Astrocyte of the spinal cord (primary cell): ENCODE results near the gene FUT8.

Source experiments
- DNase-seq: peaks from one replicate; pipeline ENCODE4 v3.0.0; 2011; ENCODE audit warnings: low read depth, low spot score
- H3K4me3 ChIP-seq: 2 replicates; pipeline ENCODE4 v1.5.1; 2011; ENCODE audit warnings: low read depth, mild to moderate bottlenecking, low read length, moderate library complexity
- in situ Hi-C: cut with HindIII; loops from 2 replicates; pipeline ENCODE4 v1.10.0; 2017; ENCODE audit warnings: low sequenced_read_pairs
- TF ChIP-seq, protein P1 (sequence below): IDR thresholded peaks from 2 replicates; pipeline ENCODE4 v1.5.1; 2012; ENCODE audit warnings: low read depth, mild to moderate bottlenecking, low read length, inconsistent platforms

FUT8 gene

DNA sequence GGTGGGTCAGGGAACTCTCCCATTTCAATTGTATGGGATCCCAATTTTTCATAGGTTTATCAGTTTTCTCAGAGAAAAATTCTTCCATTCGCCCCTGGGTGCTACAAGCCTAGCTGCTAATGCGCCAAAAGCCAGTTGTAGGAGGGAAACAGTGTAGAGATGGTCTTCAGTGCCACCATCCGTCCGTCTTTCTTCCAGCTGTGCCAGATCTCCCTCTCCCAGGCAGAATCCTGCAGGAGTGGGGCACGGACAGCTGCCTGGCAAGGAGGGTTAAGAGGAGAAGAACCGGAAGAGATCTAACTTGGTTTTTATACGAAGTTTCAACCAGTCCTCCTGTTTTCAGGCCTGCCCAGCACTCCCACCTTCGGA, 38.9 kb upstream of the FUT8 start:
- H3K4me3 ChIP-seq, result no peak overlapping the region
- TF ChIP-seq, protein P1, sequence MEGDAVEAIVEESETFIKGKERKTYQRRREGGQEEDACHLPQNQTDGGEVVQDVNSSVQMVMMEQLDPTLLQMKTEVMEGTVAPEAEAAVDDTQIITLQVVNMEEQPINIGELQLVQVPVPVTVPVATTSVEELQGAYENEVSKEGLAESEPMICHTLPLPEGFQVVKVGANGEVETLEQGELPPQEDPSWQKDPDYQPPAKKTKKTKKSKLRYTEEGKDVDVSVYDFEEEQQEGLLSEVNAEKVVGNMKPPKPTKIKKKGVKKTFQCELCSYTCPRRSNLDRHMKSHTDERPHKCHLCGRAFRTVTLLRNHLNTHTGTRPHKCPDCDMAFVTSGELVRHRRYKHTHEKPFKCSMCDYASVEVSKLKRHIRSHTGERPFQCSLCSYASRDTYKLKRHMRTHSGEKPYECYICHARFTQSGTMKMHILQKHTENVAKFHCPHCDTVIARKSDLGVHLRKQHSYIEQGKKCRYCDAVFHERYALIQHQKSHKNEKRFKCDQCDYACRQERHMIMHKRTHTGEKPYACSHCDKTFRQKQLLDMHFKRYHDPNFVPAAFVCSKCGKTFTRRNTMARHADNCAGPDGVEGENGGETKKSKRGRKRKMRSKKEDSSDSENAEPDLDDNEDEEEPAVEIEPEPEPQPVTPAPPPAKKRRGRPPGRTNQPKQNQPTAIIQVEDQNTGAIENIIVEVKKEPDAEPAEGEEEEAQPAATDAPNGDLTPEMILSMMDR, result no peak
- in situ Hi-C loops, result no loop called here
- no peak for DNase-seq

- H3K4me3 ChIP-seq, result no peak overlapping the region
- TF ChIP-seq, protein P1, result no peak
- in situ Hi-C loops, result no loop called here
- DNase-seq, result no peak
Measured at GRCh38 chr14:65377576-65377975, 35.0 kb upstream of the FUT8 start.

DNA sequence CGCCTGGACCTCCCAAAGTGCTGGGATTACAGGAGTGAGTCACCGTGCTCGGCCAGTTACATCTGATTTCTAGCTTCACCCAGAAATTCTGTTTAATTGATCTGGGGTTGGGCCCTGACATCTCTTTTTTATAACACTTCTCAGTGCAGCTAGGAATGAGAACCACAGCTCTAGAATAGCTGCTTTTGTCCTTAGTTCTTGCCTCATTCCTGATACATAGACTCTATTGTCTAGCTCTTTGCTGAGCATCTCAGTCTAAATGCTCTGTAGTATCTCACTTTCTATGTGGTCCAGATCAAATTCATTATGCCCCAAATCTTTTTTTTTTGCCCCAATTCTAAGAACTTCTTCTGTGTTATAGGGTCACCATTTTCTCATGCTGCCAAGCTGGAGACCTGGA, 29.9 kb upstream of the FUT8 start:
- in situ Hi-C loops, result no loop called here
- no peak for DNase-seq

GRCh38 chr14:65387171-65387570, 25.4 kb upstream of the FUT8 start:
- no peak for DNase-seq
- in situ Hi-C loops, result no loop called here
- no peak overlapping the region for H3K4me3 ChIP-seq
- TF ChIP-seq, protein P1, result no peak

More for the DNA sequence above, 29.9 kb upstream of the FUT8 start:
- no peak overlapping the region for H3K4me3 ChIP-seq
- TF ChIP-seq, protein P1, result no peak

DNA sequence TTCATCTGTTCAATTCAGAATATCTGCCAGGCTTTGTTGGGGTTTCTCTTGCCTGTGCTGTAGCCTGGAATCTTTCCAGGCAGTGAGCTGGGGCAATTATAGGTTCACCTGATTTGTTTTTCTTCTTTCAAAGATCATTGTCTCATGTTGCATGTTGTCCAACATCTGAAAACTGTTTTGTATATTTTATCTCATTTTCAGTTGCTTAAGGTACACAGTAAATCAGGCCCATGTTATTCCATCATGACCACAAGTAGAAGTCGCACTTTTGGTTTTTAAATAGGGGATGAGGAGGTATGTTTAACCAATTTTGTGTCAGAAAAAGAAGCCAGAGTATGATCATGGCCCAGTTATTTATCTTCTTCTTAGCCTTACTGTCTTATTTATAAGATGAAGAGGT, 24.9 kb upstream of the FUT8 start:
- in situ Hi-C loops, result no loop called here
- H3K4me3 ChIP-seq, result no peak overlapping the region
- TF ChIP-seq, protein P1, result no peak
- DNase-seq, result no peak

GRCh38 chr14:65392296-65392695, 20.2 kb upstream of the FUT8 start:
- in situ Hi-C loops, result no loop called here
- H3K4me3 ChIP-seq, result no peak overlapping the region
- TF ChIP-seq, protein P1, result no peak
- DNase-seq, result no peak

DNA sequence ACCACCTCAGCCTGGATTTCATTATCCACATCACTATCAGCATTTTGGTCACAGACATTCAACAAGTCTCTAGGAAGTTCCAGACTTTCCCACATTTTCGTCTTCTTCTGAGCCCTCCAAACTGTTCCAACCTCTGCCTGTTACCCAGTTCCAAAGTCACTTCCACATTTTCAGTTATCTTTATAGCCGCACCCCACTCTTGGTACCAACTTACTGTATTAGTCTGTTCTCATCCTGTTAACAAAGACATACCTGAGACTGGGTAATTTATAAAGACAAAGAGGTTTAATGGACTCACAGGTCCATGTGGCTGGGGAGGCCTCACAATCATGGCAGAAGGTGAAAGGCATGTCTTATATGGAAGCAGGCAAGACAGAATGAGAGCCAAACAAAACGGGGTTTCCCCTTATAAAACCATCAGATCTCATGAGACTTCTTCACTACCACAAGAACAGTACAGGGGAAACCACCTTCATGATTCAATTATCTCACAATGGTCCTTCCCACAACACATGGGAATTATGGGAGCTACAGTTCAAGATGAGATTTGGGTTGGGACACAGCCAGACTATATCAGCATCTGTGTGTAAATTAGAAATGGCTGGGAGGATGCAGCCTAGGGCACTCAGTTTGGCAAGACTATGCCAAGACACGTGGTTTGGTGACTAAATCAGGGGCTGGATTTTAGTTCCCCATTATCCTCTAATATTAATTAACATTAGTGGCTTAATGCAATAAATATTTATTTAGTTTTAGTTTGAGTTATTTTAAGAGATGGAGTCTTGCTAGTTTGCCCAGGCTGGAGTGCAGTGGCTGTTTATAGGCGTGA, 16.2 kb upstream of the FUT8 start:
- no peak overlapping the region for H3K4me3 ChIP-seq
- in situ Hi-C loops, result no loop called here

More for the DNA sequence above, 16.2 kb upstream of the FUT8 start:
- DNase-seq, result no peak
- TF ChIP-seq, protein P1, result no peak
